ENCODE measurements around the gene RFX8.

DNA sequence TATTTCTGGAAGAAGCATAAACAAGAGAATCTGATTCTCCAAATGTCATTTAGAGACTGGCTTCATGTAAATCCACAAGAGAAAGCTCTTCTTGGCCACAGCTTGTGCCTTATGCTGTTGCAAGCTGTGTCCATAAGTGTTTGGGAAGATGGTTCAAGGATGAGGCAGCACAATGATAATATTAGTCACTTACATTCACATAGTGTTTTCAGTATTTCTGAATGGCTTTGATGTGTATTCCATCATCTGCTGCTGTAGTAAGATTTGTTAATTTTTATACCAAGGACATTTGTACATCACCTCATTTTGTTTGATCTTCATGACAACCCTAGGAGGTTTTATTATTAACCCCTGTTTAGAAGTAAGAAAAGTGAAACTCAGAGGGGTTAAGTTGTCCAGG is 117.5 kb downstream of the RFX8 start:
- TF ChIP-seq MXI1 (IDR thresholded peaks at IDR 0.05; ENCODE audit: low read depth, low read length) (no peak), EP300 (IDR thresholded peaks at IDR 0.05; ENCODE audit: borderline replicate concordance in 1 of 2, low read depth in 1 of 2, low read length in 1 of 2) (no peak), TCF12 (IDR thresholded peaks at IDR 0.05) (no peak), RCOR1 (IDR thresholded peaks at IDR 0.05; ENCODE audit: low read length) (no peak), JUND (IDR thresholded peaks at IDR 0.05) (no peak), POLR2AphosphoS5 (IDR thresholded peaks at IDR 0.05; ENCODE audit: low read depth, low read length) (no peak), ELF1 (IDR thresholded peaks at IDR 0.05) (no peak)
- TF ChIP-seq, protein P1, sequence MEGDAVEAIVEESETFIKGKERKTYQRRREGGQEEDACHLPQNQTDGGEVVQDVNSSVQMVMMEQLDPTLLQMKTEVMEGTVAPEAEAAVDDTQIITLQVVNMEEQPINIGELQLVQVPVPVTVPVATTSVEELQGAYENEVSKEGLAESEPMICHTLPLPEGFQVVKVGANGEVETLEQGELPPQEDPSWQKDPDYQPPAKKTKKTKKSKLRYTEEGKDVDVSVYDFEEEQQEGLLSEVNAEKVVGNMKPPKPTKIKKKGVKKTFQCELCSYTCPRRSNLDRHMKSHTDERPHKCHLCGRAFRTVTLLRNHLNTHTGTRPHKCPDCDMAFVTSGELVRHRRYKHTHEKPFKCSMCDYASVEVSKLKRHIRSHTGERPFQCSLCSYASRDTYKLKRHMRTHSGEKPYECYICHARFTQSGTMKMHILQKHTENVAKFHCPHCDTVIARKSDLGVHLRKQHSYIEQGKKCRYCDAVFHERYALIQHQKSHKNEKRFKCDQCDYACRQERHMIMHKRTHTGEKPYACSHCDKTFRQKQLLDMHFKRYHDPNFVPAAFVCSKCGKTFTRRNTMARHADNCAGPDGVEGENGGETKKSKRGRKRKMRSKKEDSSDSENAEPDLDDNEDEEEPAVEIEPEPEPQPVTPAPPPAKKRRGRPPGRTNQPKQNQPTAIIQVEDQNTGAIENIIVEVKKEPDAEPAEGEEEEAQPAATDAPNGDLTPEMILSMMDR (IDR thresholded peaks at IDR 0.05): no peak
- TF ChIP-seq, protein P2, sequence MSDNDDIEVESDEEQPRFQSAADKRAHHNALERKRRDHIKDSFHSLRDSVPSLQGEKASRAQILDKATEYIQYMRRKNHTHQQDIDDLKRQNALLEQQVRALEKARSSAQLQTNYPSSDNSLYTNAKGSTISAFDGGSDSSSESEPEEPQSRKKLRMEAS (IDR thresholded peaks at IDR 0.05; ENCODE audit: low read depth): no peak
- TF ChIP-seq, protein P3, sequence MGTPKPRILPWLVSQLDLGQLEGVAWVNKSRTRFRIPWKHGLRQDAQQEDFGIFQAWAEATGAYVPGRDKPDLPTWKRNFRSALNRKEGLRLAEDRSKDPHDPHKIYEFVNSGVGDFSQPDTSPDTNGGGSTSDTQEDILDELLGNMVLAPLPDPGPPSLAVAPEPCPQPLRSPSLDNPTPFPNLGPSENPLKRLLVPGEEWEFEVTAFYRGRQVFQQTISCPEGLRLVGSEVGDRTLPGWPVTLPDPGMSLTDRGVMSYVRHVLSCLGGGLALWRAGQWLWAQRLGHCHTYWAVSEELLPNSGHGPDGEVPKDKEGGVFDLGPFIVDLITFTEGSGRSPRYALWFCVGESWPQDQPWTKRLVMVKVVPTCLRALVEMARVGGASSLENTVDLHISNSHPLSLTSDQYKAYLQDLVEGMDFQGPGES (IDR thresholded peaks at IDR 0.05; ENCODE audit: low read depth, low read length): no peak

Measured in SK-N-SH (cell line).